H1 (cell line): Measurements from ENCODE around the gene ZNF3. TPM values are rescaled to one million over a fixed set of nuclear protein-coding genes. Genes with fewer than 3 reads are reported as not detected.

Experiments used
- CTCF ChIA-PET: fragments of 300-600 bp; sonication (Branson Sonifier 250); formaldehyde crosslinking; loops from one replicate; lab custom pipeline; 2021; ENCODE audit not compliant: partially characterized antibody; lab: Charles Lee
- POLR2A ChIA-PET: fragments of 300-600 bp; sonication (Branson Sonifier 250); formaldehyde crosslinking; loops from one replicate; lab custom pipeline; 2021; ENCODE audit warnings: inconsistent platforms; ENCODE audit not compliant: partially characterized antibody; lab: Charles Lee
- DNase-seq, 2 experiments: peaks; one replicate each; pipeline versions ENCODE4 v3.0.0 to v3.0.0-alpha.2; 2010 to 2022; ENCODE audit warnings: low spot score in 2 of 2, low read depth in 1 of 2, mixed read lengths in 1 of 2
- FAIRE-seq: peaks from 2 replicates; lab custom pipeline; 2011; peaks lifted over from hg19 to GRCh38; lab: Jason Lieb, UNC
- H2AFZ ChIP-seq: 2 replicates; pipeline ENCODE4 v1.8.1; 2012; ENCODE audit warnings: low read length, inconsistent platforms
- H2AK5ac ChIP-seq: 2 replicates; pipeline ENCODE4 v1.6.1; 2013; ENCODE audit warnings: low read depth, low read length
- H2BK120ac ChIP-seq: replicated peaks from 2 replicates; pipeline ENCODE3; 2013; ENCODE audit warnings: low read depth, low read length, inconsistent platforms
- H2BK12ac ChIP-seq: 2 replicates; pipeline ENCODE4 v1.6.1; 2013; ENCODE audit warnings: low read depth, low read length
- H2BK15ac ChIP-seq: 2 replicates; pipeline ENCODE4 v1.6.1; 2013; ENCODE audit warnings: low read length
- H2BK20ac ChIP-seq: 2 replicates; pipeline ENCODE4 v1.6.1; 2013; ENCODE audit warnings: low read length
- H2BK5ac ChIP-seq: 2 replicates; pipeline ENCODE4 v1.6.1; 2013; ENCODE audit warnings: low read depth, low read length
- H3K14ac ChIP-seq: 2 replicates; pipeline ENCODE4 v1.6.1; 2013; ENCODE audit warnings: inconsistent platforms; ENCODE audit not compliant: insufficient read length
- H3K18ac ChIP-seq: 2 replicates; pipeline ENCODE4 v1.6.1; 2013; ENCODE audit warnings: low read length; ENCODE audit errors: extremely low read depth
- H3K23ac ChIP-seq: 2 replicates; pipeline ENCODE4 v1.6.1; 2013; ENCODE audit warnings: inconsistent platforms; ENCODE audit not compliant: insufficient read length
- H3K23me2 ChIP-seq: 2 replicates; pipeline ENCODE4 v1.6.1; 2013; ENCODE audit warnings: low read depth, low read length
- H3K27ac ChIP-seq: 2 replicates; pipeline ENCODE4 v1.6.1; 2011; ENCODE audit warnings: low read depth, low read length, inconsistent platforms
- H3K27me3 ChIP-seq, 4 experiments: replicated peaks in 1 of 4; 1 replicate in 1 of 4; 2 replicates in 3 of 4; pipeline versions ENCODE4 v1.6.1 to v1.8.1; 2011 to 2013; ENCODE audit warnings: low read length in 3 of 4, mild to moderate bottlenecking in 3 of 4, inconsistent platforms in 2 of 4, mixed read lengths in 2 of 4, moderate library complexity in 1 of 4; ENCODE audit not compliant: control insufficient read depth in 3 of 4, insufficient read depth in 3 of 4; ENCODE audit errors: extremely low read depth in 1 of 4
- H3K36me3 ChIP-seq, 4 experiments: 2 replicates each; pipeline versions ENCODE4 v1.6.1 to v1.8.1; 2011 to 2013; ENCODE audit warnings: mild to moderate bottlenecking in 4 of 4, low read length in 3 of 4, moderate library complexity in 2 of 4, control low read depth in 1 of 4, inconsistent platforms in 1 of 4; ENCODE audit not compliant: insufficient read depth in 4 of 4, control insufficient read depth in 2 of 4
- H3K4ac ChIP-seq: replicated peaks from 2 replicates; pipeline ENCODE3; 2013; ENCODE audit warnings: low read length, low read depth, mixed read lengths, inconsistent platforms; ENCODE audit not compliant: insufficient read length
- H3K4me1 ChIP-seq, 4 experiments: replicated peaks in 1 of 4; 1 replicate in 1 of 4; 2 replicates in 3 of 4; pipeline versions ENCODE4 v1.6.1 to v1.8.1; 2011 to 2013; ENCODE audit warnings: low read length in 3 of 4, inconsistent platforms in 2 of 4, mixed read lengths in 1 of 4; ENCODE audit not compliant: insufficient read depth in 4 of 4, control insufficient read depth in 3 of 4
- H3K4me2 ChIP-seq, 2 experiments: 2 replicates each; pipeline versions ENCODE4 v1.6.1 to v1.8.1; 2011 to 2013; ENCODE audit warnings: low read depth in 2 of 2, low read length in 2 of 2, control low read depth in 1 of 2, inconsistent platforms in 1 of 2, mild to moderate bottlenecking in 1 of 2; ENCODE audit not compliant: insufficient read depth in 1 of 2
- H3K4me3 ChIP-seq, 4 experiments: fragments of 200-600, 300-600 bp in 1 of 4; sonication (generic), shearing (Covaris generic), sonication (Bioruptor Twin) in 1 of 4; 2 replicates each; pipeline versions ENCODE4 v1.5.1 to v1.8.1; 2011 to 2016; ENCODE audit warnings: low read length in 4 of 4, low read depth in 3 of 4, control low read depth in 2 of 4, inconsistent platforms in 2 of 4, mild to moderate bottlenecking in 2 of 4, mixed read lengths in 1 of 4, moderate library complexity in 1 of 4; ENCODE audit not compliant: insufficient read depth in 2 of 4; ENCODE audit errors: extremely low read depth in 1 of 4
- H3K56ac ChIP-seq: replicated peaks from 2 replicates; pipeline ENCODE3; 2013; ENCODE audit warnings: low read depth, mild to moderate bottlenecking, mixed read lengths, low read length, inconsistent platforms; ENCODE audit not compliant: insufficient read length
- H3K79me1 ChIP-seq: 2 replicates; pipeline ENCODE4 v1.6.1; 2013; ENCODE audit warnings: low read depth, low read length, control low read depth
- H3K79me2 ChIP-seq, 2 experiments: 2 replicates each; pipeline versions ENCODE4 v1.6.1 to v1.8.1; 2012 to 2013; ENCODE audit warnings: low read length in 2 of 2, mild to moderate bottlenecking in 2 of 2, inconsistent platforms in 1 of 2; ENCODE audit not compliant: insufficient read depth in 2 of 2, control insufficient read depth in 1 of 2
- H3K9ac ChIP-seq, 4 experiments: replicated peaks in 1 of 4; 1 replicate in 1 of 4; 2 replicates in 3 of 4; pipeline versions ENCODE4 v1.6.1 to v1.8.1; 2011 to 2013; ENCODE audit warnings: low read depth in 3 of 4, low read length in 3 of 4, control low read depth in 2 of 4, mild to moderate bottlenecking in 2 of 4, moderate library complexity in 2 of 4, inconsistent platforms in 1 of 4; ENCODE audit errors: extremely low read depth in 1 of 4
- H3K9me3 ChIP-seq, 2 experiments: 2 replicates each; pipeline versions ENCODE4 v1.6.1 to v1.8.1; 2012 to 2013; ENCODE audit warnings: mild to moderate bottlenecking in 2 of 2, moderate library complexity in 2 of 2, control low read depth in 1 of 2, inconsistent platforms in 1 of 2, low read depth in 1 of 2, low read length in 1 of 2, mixed read lengths in 1 of 2; ENCODE audit not compliant: insufficient read depth in 2 of 2
- H4K20me1 ChIP-seq, 2 experiments: replicated peaks in 1 of 2; 2 replicates each; pipeline versions ENCODE3 to v1.8.1; 2011 to 2013; ENCODE audit warnings: inconsistent platforms in 2 of 2, low read length in 2 of 2, mild to moderate bottlenecking in 1 of 2; ENCODE audit not compliant: insufficient read depth in 2 of 2, control insufficient read depth in 1 of 2
- H4K5ac ChIP-seq: 2 replicates; pipeline ENCODE4 v1.6.1; 2013; ENCODE audit warnings: low read length, low read depth, mixed read lengths, inconsistent platforms; ENCODE audit not compliant: insufficient read length
- H4K8ac ChIP-seq: 2 replicates; pipeline ENCODE4 v1.8.0; 2013; ENCODE audit warnings: mild to moderate bottlenecking, moderate library complexity, low read length, inconsistent platforms; ENCODE audit not compliant: insufficient read depth; ENCODE audit errors: extremely low read depth
- H4K91ac ChIP-seq: replicated peaks from 2 replicates; pipeline ENCODE3; 2013; ENCODE audit warnings: low read length, mixed read lengths, inconsistent platforms; ENCODE audit not compliant: insufficient read length
- BRCA1 ChIP-seq: IDR thresholded peaks from 2 replicates; pipeline ENCODE4 v1.6.1; 2012; ENCODE audit warnings: low read depth, low read length, improper control_type of control experiment
- GABPA ChIP-seq: IDR thresholded peaks from 2 replicates; pipeline ENCODE4 v1.6.1; 2011; ENCODE audit warnings: mild to moderate bottlenecking, low read length, moderate library complexity, borderline replicate concordance; ENCODE audit not compliant: insufficient read depth
- KDM1A ChIP-seq: fragments of 200-600, 300-600 bp; sonication (generic); IDR thresholded peaks from 2 replicates; pipeline ENCODE4 v1.7.1; 2016; ENCODE audit warnings: mild to moderate bottlenecking, low read length, borderline replicate concordance
- RFX5 ChIP-seq: IDR thresholded peaks from 2 replicates; pipeline ENCODE4 v1.6.1; 2011; ENCODE audit warnings: low read depth, low read length, improper control_type of control experiment, borderline replicate concordance
- RNF2 ChIP-seq: fragments of 200-900, 300-1000 bp; sonication (generic); IDR thresholded peaks from 2 replicates; pipeline ENCODE4 v1.7.1; 2016; ENCODE audit warnings: borderline replicate concordance, low read depth, mild to moderate bottlenecking, antibody characterized with exemption, low read length; ENCODE audit not compliant: poor library complexity, severe bottlenecking; ENCODE audit errors: missing control alignments
- SAP30 ChIP-seq: fragments of 300-600 bp; sonication (generic); IDR thresholded peaks from 2 replicates; pipeline ENCODE4 v1.7.1; 2012; ENCODE audit warnings: low read length, moderate library complexity, mild to moderate bottlenecking, inconsistent platforms; ENCODE audit not compliant: insufficient read depth, insufficient replicate concordance
- SRF ChIP-seq: IDR thresholded peaks from 2 replicates; pipeline ENCODE4 v1.6.1; 2011; ENCODE audit warnings: mild to moderate bottlenecking, low read depth, low read length, moderate library complexity
- TAF1 ChIP-seq: IDR thresholded peaks from 2 replicates; pipeline ENCODE4 v1.6.1; 2011; ENCODE audit warnings: mild to moderate bottlenecking, low read depth, low read length
- YY1 ChIP-seq: IDR thresholded peaks from 2 replicates; pipeline ENCODE4 v1.6.1; 2011; ENCODE audit warnings: low read depth, mild to moderate bottlenecking, low read length
- WGBS, 2 experiments: shearing (Covaris generic) in 1 of 2; methylation state at CpG; one replicate each; pipeline versions ENCODE4 v1.1.6 to v1.1.7; 2013 to 2015; ENCODE audit warnings: low lambda C conversion rate in 2 of 2, mixed read lengths in 2 of 2, inconsistent platforms in 1 of 2, low coverage in 1 of 2, missing lambda C conversion rate in 1 of 2; ENCODE audit not compliant: insufficient replicate concordance in 2 of 2, insufficient coverage in 1 of 2, insufficient read length in 1 of 2; ENCODE audit errors: extremely low coverage in 1 of 2, missing lambda C conversion rate in 1 of 2; 5-methylcytosine and 5-hydroxymethylcytosine counted together
- polyA plus RNA-seq, 7 experiments: library from polyadenylated mRNA; depleted of rRNA in 3 of 7; stranded (reverse) in 5 of 7; unstranded in 2 of 7; fragments of >200 nt in 5 of 7; fragments of 200-250 nt in 2 of 7; gene quantifications; 1 replicate in 5 of 7; 2 replicates in 1 of 7; 4 replicates in 1 of 7; pipeline versions ENCODE4 v1.2.1 to v1.2.3, GENCODE V29; 2011 to 2013; ENCODE audit warnings: missing spikeins in 2 of 7, mixed read lengths in 2 of 7
- total RNA-seq: library from RNA; stranded (reverse); fragmentation: NEBNext Ultra II Directional; extraction: Animal tissue kit (Norgen Biotek cat#: 25700); gene quantifications from 2 replicates; pipeline ENCODE4 v1.2.1, GENCODE V29; 2021
- TF ChIP-seq, protein P1 (sequence below): IDR thresholded peaks from 2 replicates; pipeline ENCODE4 v1.6.1; 2012; ENCODE audit warnings: inconsistent platforms

Gene ZNF3
- total and polyA plus RNA-seq, 2 of the 8 experiments (the other 6 are each of a cell fraction or from before 2014, with no cell fraction given) = 26.9 to 49.1 TPM

DNA sequence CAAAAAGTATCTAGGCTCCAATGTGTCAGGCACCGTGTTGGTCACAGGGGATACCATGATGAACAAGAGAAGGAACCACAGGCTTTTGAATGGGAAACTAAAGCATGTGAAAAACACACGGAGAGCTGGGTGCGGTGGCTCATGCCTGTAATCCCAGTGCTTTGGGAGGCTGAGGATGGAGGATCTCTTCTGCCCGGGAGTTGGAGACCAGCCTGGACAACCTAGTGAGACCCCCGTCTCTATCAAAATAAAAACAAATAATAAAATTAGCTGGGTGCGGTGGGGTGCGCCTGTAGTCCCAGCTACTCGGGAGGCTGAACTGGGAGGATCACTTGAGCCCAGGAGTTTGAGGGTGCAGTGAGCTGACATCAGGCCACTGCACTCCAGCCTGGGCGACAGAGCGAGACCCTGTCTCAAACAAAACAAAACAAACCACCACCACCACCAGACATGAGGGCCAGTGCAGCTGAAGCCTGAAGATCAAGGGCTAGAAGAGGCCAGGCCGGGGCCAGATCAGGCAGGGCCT lies 6.6 kb upstream of the ZNF3 start:
- H2BK5ac ChIP-seq = 0 out of 2 replicates have a peak overlapping the region, but pooled peaks have one; percentile 18
- peak overlapping the region; percentile 4 for H2BK120ac ChIP-seq
- H3K27me3 ChIP-seq = no peaks in the 10 kb centered on the region
- H2AK5ac ChIP-seq = no peak overlapping the region
- peak overlapping the region in 3 of 4 experiments; percentile 2 to 62 (median 21); a peak in 4 of 7 replicates for H3K9ac ChIP-seq
- no peak overlapping the region for H3K23ac ChIP-seq
- H3K79me2 ChIP-seq = peaks cover 0 to 6% of the 10 kb centered on the region in 2 experiments; a peak in 1 of 4 replicates
- FAIRE-seq = no peak
- H4K20me1 ChIP-seq = peaks cover 8% of the 10 kb centered on the region in 2 experiments
- H3K18ac ChIP-seq = peak overlapping the region; percentile 76; the same call in 1 of the 2 replicates
- H4K91ac ChIP-seq = peak overlapping the region; percentile 50
- peak overlapping the region; percentile 78 to 98 (median 96) for H3K4me3 ChIP-seq
- H3K4ac ChIP-seq = peak overlapping the region; percentile 11
- peak overlapping the region; percentile 5 for H3K56ac ChIP-seq
- peak overlapping the region; percentile 19 for H3K27ac ChIP-seq
- peak overlapping the region; percentile 66 to 70 for H3K4me2 ChIP-seq
- no peak overlapping the region; the same call in 1 of the 2 replicates for H4K8ac ChIP-seq
- no peak overlapping the region for H2BK20ac ChIP-seq
- peaks cover 4% of the 10 kb centered on the region; the same call in 1 of the 2 replicates for H3K23me2 ChIP-seq
- H2AFZ ChIP-seq = no peak overlapping the region
- no peak overlapping the region for H3K14ac ChIP-seq
- peaks cover 18 to 29% (median 25%) of the 10 kb centered on the region in 4 experiments for H3K36me3 ChIP-seq
- 0 out of 2 replicates have a peak overlapping the region, but pooled peaks have one; percentile 1 for H2BK12ac ChIP-seq
- ChIA-PET CTCF (interaction anchor here (0.7 to 1.2 kb wide), 2 partner anchors 44 to 47 kb away, joined by 3 read pairs; no protein-coding TSS in a partner anchor), POLR2A (interaction anchor here (0.7 to 19.5 kb wide), 12 partner anchors 6 to 90 kb away, joined by 3 to 722 read pairs (median 4); partner anchors contain the start of genes AP4M1, MBLAC1, MCM7 and ZSCAN21)
- DNase-seq = no peak
- 0 out of 2 replicates have a peak overlapping the region, but pooled peaks have one; percentile 6 for H2BK15ac ChIP-seq
- H3K4me1 ChIP-seq = peaks cover 0 to 3% (median 0%) of the 10 kb centered on the region in 4 experiments; a peak in 2 of 7 replicates
- peak overlapping the region; percentile 85 for H4K5ac ChIP-seq
- H3K79me1 ChIP-seq = no peaks in the 10 kb centered on the region
- 84% methylated on average over 11 of the region's 11 CpGs; no CpG with 5 or more reads in 1 of the 2 experiments for WGBS, 2 experiments
- H3K9me3 ChIP-seq = no peaks in the 10 kb centered on the region
- TF ChIP-seq, protein P1, sequence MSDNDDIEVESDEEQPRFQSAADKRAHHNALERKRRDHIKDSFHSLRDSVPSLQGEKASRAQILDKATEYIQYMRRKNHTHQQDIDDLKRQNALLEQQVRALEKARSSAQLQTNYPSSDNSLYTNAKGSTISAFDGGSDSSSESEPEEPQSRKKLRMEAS = no peak
- TF ChIP-seq SAP30 (no peak), KDM1A (no peak), TAF1 (no peak), RNF2 (no peak), YY1 (no peak), SRF (no peak), BRCA1 (no peak), RFX5 (no peak), GABPA (no peak)
